ENCODE results near the gene ALG12.

DNA sequence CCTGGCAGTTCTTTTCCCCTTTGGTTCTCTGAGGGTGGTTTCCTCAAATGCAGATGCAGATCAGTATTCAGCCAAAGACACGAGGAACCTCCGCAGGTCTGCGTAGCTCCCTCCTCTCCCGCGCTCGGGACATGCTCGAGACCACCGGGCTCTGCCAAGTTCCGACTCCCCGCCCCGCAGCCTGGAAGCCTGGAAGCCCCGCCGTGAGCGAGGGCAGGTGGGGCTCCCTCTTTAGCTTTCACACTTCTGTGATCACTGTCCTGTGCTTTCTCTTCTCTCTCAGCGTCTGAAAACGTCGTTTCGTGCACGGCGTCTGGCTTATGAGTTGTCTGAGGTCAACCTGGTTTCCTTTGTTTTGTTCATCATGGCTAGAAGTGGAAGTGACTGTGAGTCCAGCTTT, 38.0 kb downstream of the ALG12 start:
- no peak for TF ChIP-seq POLR2AphosphoS5 (IDR thresholded peaks at IDR 0.05)
- TF ChIP-seq, protein P1, sequence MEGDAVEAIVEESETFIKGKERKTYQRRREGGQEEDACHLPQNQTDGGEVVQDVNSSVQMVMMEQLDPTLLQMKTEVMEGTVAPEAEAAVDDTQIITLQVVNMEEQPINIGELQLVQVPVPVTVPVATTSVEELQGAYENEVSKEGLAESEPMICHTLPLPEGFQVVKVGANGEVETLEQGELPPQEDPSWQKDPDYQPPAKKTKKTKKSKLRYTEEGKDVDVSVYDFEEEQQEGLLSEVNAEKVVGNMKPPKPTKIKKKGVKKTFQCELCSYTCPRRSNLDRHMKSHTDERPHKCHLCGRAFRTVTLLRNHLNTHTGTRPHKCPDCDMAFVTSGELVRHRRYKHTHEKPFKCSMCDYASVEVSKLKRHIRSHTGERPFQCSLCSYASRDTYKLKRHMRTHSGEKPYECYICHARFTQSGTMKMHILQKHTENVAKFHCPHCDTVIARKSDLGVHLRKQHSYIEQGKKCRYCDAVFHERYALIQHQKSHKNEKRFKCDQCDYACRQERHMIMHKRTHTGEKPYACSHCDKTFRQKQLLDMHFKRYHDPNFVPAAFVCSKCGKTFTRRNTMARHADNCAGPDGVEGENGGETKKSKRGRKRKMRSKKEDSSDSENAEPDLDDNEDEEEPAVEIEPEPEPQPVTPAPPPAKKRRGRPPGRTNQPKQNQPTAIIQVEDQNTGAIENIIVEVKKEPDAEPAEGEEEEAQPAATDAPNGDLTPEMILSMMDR (IDR thresholded peaks at IDR 0.05) = no peak

All from stomach (tissue), 4 donors.